ENCODE data around the gene AHRR.

DNA sequence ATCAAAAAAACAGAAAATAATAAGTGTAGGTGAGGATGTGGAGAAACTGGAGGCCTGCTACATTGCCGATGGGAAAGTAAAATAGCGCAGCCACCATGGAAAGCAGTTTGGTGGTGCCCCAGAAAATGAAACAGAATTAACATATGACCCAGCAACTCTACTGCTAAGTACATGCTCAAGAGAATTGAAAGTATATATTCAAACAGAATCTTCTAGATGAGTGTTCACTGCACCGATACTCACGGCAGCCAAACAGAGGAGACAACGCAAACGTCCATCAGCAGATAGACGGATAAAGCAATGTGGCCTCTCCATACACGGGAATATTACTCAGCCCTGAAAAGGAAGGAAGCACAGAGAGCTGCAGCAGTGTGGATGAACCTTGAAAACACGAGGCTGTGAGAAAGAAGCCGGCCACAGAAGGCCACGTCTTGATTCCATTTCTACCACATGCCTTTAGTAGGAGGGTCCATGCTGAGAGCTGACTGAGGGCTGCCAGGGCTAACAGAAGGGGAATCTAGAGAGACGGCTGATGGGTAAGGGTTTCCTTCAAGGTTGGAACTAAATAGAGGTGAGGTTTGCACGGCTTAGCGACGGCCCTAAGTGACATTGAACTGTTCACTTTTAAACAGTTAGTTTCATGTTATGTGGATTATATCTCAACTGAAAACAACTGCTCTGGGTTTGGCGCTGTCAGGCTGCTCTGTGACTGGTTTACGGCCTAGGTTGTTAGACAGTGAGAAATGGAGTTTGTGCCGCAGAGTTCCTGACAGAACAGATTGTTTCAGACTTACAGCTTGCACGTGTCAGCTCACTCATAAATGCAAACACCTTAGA, 29.8 kb downstream of the AHRR start:
- no peak for TF ChIP-seq POLR2A (IDR thresholded peaks at IDR 0.05)
- TF ChIP-seq, protein P1, sequence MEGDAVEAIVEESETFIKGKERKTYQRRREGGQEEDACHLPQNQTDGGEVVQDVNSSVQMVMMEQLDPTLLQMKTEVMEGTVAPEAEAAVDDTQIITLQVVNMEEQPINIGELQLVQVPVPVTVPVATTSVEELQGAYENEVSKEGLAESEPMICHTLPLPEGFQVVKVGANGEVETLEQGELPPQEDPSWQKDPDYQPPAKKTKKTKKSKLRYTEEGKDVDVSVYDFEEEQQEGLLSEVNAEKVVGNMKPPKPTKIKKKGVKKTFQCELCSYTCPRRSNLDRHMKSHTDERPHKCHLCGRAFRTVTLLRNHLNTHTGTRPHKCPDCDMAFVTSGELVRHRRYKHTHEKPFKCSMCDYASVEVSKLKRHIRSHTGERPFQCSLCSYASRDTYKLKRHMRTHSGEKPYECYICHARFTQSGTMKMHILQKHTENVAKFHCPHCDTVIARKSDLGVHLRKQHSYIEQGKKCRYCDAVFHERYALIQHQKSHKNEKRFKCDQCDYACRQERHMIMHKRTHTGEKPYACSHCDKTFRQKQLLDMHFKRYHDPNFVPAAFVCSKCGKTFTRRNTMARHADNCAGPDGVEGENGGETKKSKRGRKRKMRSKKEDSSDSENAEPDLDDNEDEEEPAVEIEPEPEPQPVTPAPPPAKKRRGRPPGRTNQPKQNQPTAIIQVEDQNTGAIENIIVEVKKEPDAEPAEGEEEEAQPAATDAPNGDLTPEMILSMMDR (IDR thresholded peaks at IDR 0.05), result no peak
